Tibial artery (tissue), 4 donors: ENCODE results near the gene ESRRB.

ENCODE experiments used
- DNase-seq, 2 donors: peaks; one replicate each; pipeline ENCODE4 v3.0.0-alpha.2; 2019
- H3K27ac ChIP-seq, 2 donors: fragments of 200-600 bp; sonication (generic) in 1 of 2; 1 replicate in 1 of 2; 2 replicates in 1 of 2; pipeline ENCODE4 v1.5.1; 2018 to 2019; ENCODE audit warnings: mild to moderate bottlenecking in 1 of 2
- H3K27me3 ChIP-seq, 2 donors: fragments of 200-600 bp; sonication (generic) in 1 of 2; one replicate each; pipeline versions ENCODE4 v1.5.1 to v1.6.0; 2016 to 2019
- H3K36me3 ChIP-seq, 3 donors: fragments of 200-600 bp; sonication (generic) in 2 of 3; one replicate each; pipeline ENCODE4 v1.5.1; 2016 to 2019; ENCODE audit warnings: mild to moderate bottlenecking in 2 of 3
- H3K4me1 ChIP-seq, 4 donors: fragments of 200-600 bp; sonication (generic) in 2 of 4; 1 replicate in 3 of 4; 2 replicates in 1 of 4; pipeline ENCODE4 v1.5.1; 2016 to 2019
- H3K4me3 ChIP-seq, 2 donors: fragments of 200-600 bp; sonication (generic) in 1 of 2; 1 replicate in 1 of 2; 2 replicates in 1 of 2; pipeline ENCODE4 v1.5.1; 2018 to 2019; ENCODE audit warnings: mild to moderate bottlenecking in 2 of 2
- H3K9me3 ChIP-seq, 3 donors: fragments of 200-600 bp; sonication (generic) in 1 of 3; one replicate each; pipeline ENCODE4 v1.5.1; 2016 to 2019
- CTCF ChIP-seq, 2 experiments: fragments of 200-600 bp in 1 of 2; fragments of 450-650 bp in 1 of 2; IDR thresholded peaks; one replicate each; pipeline ENCODE4 v1.5.1; 2017 to 2019; ENCODE audit warnings: antibody characterized with exemption in 2 of 2, mild to moderate bottlenecking in 1 of 2, moderate library complexity in 1 of 2
- intact Hi-C: fragments of 100-400 bp; cut with DNase I; formaldehyde crosslinking; loops from one replicate; pipeline ENCODE4 v1.15.0; 2023; ENCODE audit warnings: low total_unique reads

ESRRB gene

GRCh38 chr14:76375947-76376404, at the start of gene ESRRB:
Gene ESRRB (plus strand): TSS chr14:76376137. CDS start chr14:76376402, 265 bp downstream.
- DNase-seq = no peak
- intact Hi-C loops = no loop called here
- no peaks in the 10 kb centered on the region for H3K36me3 ChIP-seq
- peaks cover 0 to 24% (median 19%) of the 10 kb centered on the region in 4 donors for H3K4me1 ChIP-seq
- no peak for TF ChIP-seq CTCF (IDR thresholded peaks at IDR 0.05)
- H3K27me3 ChIP-seq = peaks cover 0 to 69% of the 10 kb centered on the region in 2 donors
- H3K9me3 ChIP-seq = no peaks in the 10 kb centered on the region
- H3K4me3 ChIP-seq = peak within 1 kb of the TSS; percentile 31 to 40
- no peak within 1 kb of the TSS for H3K27ac ChIP-seq

GRCh38 chr14:76326918-76327689, 48.8 kb upstream of the ESRRB start:
- Histone ChIP-seq H3K4me1 (peaks cover 0 to 8% (median 1%) of the 10 kb centered on the region in 4 donors), H3K4me3 (no peak overlapping the region), H3K27me3 (peaks cover 0 to 39% of the 10 kb centered on the region in 2 donors), H3K9me3 (no peaks in the 10 kb centered on the region), H3K36me3 (no peaks in the 10 kb centered on the region), H3K27ac (no peak overlapping the region)
- intact Hi-C loops = no loop called here
- no peak for TF ChIP-seq CTCF (IDR thresholded peaks at IDR 0.05)
- no peak for DNase-seq

- H3K4me3 ChIP-seq = no peak overlapping the region
These were observed 47.3 kb upstream of the ESRRB start for GRCh38 chr14:76328457-76329137.

GRCh38 chr14:76329154-76329928, 46.6 kb upstream of the ESRRB start:
- Histone ChIP-seq H3K9me3 (no peaks in the 10 kb centered on the region), H3K27me3 (peaks cover 0 to 39% of the 10 kb centered on the region in 2 donors), H3K27ac (no peak overlapping the region), H3K4me3 (no peak overlapping the region), H3K36me3 (no peaks in the 10 kb centered on the region), H3K4me1 (peaks cover 0 to 8% (median 1%) of the 10 kb centered on the region in 4 donors)
- intact Hi-C loops = no loop called here
- no peak for DNase-seq
- no peak for TF ChIP-seq CTCF (IDR thresholded peaks at IDR 0.05)

More at GRCh38 chr14:76328457-76329137, 47.3 kb upstream of the ESRRB start:
- DNase-seq = no peak
- no peak overlapping the region for H3K27ac ChIP-seq
- TF ChIP-seq CTCF (IDR thresholded peaks at IDR 0.05) = no peak
- H3K9me3 ChIP-seq = no peaks in the 10 kb centered on the region
- H3K36me3 ChIP-seq = no peaks in the 10 kb centered on the region
- peaks cover 0 to 39% of the 10 kb centered on the region in 2 donors for H3K27me3 ChIP-seq
- intact Hi-C loops = no loop called here
- peaks cover 0 to 8% (median 1%) of the 10 kb centered on the region in 4 donors for H3K4me1 ChIP-seq

GRCh38 chr14:76329951-76330350, 46.0 kb upstream of the ESRRB start:
- TF ChIP-seq CTCF (IDR thresholded peaks at IDR 0.05) = no peak
- peaks cover 0 to 39% of the 10 kb centered on the region in 2 donors for H3K27me3 ChIP-seq

More at GRCh38 chr14:76329951-76330350, 46.0 kb upstream of the ESRRB start:
- H3K4me3 ChIP-seq = no peak overlapping the region
- no peaks in the 10 kb centered on the region for H3K9me3 ChIP-seq
- no peaks in the 10 kb centered on the region for H3K36me3 ChIP-seq
- peaks cover 0 to 8% (median 1%) of the 10 kb centered on the region in 4 donors for H3K4me1 ChIP-seq
- no peak overlapping the region for H3K27ac ChIP-seq
- DNase-seq = no peak
- intact Hi-C loops = no loop called here
